ENCODE data around the gene MYL12A.

- TF ChIP-seq, protein P1, sequence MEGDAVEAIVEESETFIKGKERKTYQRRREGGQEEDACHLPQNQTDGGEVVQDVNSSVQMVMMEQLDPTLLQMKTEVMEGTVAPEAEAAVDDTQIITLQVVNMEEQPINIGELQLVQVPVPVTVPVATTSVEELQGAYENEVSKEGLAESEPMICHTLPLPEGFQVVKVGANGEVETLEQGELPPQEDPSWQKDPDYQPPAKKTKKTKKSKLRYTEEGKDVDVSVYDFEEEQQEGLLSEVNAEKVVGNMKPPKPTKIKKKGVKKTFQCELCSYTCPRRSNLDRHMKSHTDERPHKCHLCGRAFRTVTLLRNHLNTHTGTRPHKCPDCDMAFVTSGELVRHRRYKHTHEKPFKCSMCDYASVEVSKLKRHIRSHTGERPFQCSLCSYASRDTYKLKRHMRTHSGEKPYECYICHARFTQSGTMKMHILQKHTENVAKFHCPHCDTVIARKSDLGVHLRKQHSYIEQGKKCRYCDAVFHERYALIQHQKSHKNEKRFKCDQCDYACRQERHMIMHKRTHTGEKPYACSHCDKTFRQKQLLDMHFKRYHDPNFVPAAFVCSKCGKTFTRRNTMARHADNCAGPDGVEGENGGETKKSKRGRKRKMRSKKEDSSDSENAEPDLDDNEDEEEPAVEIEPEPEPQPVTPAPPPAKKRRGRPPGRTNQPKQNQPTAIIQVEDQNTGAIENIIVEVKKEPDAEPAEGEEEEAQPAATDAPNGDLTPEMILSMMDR (IDR thresholded peaks at IDR 0.05) = no peak
- no peak for TF ChIP-seq POLR2A (IDR thresholded peaks at IDR 0.05)
Measured at GRCh38 chr18:3224223-3224622, 23.4 kb upstream of the MYL12A start.
